Spleen (tissue), 11 donors: ENCODE measurements around the gene ESR1. TPM values are rescaled to one million over a fixed set of nuclear protein-coding genes. Genes with fewer than 3 reads are reported as not detected.

ENCODE experiments used
- DNase-seq: peaks from one replicate; pipeline ENCODE4 v3.0.0-alpha.2; 2020
- H3K27ac ChIP-seq, 8 donors: fragments of 200-600 bp; sonication (generic) in 7 of 8; 1 replicate in 4 of 8; 2 replicates in 4 of 8; pipeline versions ENCODE4 v1.5.0 to v1.8.0; 2016 to 2021; ENCODE audit warnings: inconsistent platforms in 4 of 8, mild to moderate bottlenecking in 4 of 8, moderate library complexity in 1 of 8
- H3K27me3 ChIP-seq, 7 donors: fragments of 200-600 bp; sonication (generic) in 6 of 7; replicated peaks in 1 of 7; 1 replicate in 4 of 7; 2 replicates in 3 of 7; pipeline versions ENCODE4 v1.5.0 to v1.8.0; 2016 to 2021; ENCODE audit warnings: inconsistent platforms in 3 of 7, mild to moderate bottlenecking in 1 of 7
- H3K36me3 ChIP-seq, 6 donors: fragments of 200-600 bp; sonication (generic) in 5 of 6; 1 replicate in 4 of 6; 2 replicates in 2 of 6; pipeline versions ENCODE4 v1.5.0 to v1.8.0; 2016 to 2021; ENCODE audit warnings: inconsistent platforms in 2 of 6
- H3K4me1 ChIP-seq, 6 donors: fragments of 200-600 bp; sonication (generic) in 5 of 6; 1 replicate in 3 of 6; 2 replicates in 3 of 6; pipeline versions ENCODE4 v1.5.0 to v1.8.0; 2016 to 2021; ENCODE audit warnings: inconsistent platforms in 3 of 6
- H3K4me3 ChIP-seq, 8 donors: fragments of 200-600 bp; sonication (generic) in 7 of 8; 1 replicate in 4 of 8; 2 replicates in 4 of 8; pipeline versions ENCODE4 v1.5.0 to v1.8.0; 2016 to 2021; ENCODE audit warnings: inconsistent platforms in 4 of 8, mild to moderate bottlenecking in 4 of 8, moderate library complexity in 2 of 8
- H3K9me3 ChIP-seq, 8 donors: fragments of 200-600 bp; sonication (generic) in 7 of 8; 1 replicate in 4 of 8; 2 replicates in 4 of 8; pipeline versions ENCODE4 v1.5.0 to v1.8.0; 2016 to 2021; ENCODE audit warnings: inconsistent platforms in 4 of 8
- POLR2A ChIP-seq, 3 donors: fragments of 450-650 bp; IDR thresholded peaks; one replicate each; pipeline ENCODE4 v1.5.1; 2017; ENCODE audit warnings: antibody characterized with exemption in 3 of 3, mild to moderate bottlenecking in 1 of 3
- POLR2AphosphoS5 ChIP-seq, 3 donors: sonication (generic); formaldehyde crosslinking; IDR thresholded peaks; one replicate each; pipeline ENCODE4 v1.5.1; 2017; ENCODE audit warnings: antibody characterized with exemption in 3 of 3
- WGBS, 5 donors: extraction: QIAGEN DNeasy Blood & Tissue Kit in 3 of 5; methylation state at CpG; one replicate each; pipeline versions ENCODE4 v1.1.5 to v1.1.7; 2013 to 2018; 5-methylcytosine and 5-hydroxymethylcytosine counted together
- intact Hi-C: fragments of 100-400 bp; cut with DNase I; formaldehyde crosslinking; loops from one replicate; pipeline ENCODE4 v1.15.0; 2023; ENCODE audit warnings: low total_unique reads
- polyA plus RNA-seq, 3 donors: library from polyadenylated mRNA; stranded (reverse); fragments of 200-250 nt; gene quantifications; one replicate each; pipeline ENCODE4 v1.2.1, GENCODE V29; 2013
- total RNA-seq, 7 donors: library from RNA; depleted of rRNA in 3 of 7; stranded (reverse); fragments of >200 nt in 3 of 7; fragmentation: NEBNext Ultra II Directional in 4 of 7; extraction: Animal tissue kit (Norgen Biotek cat#: 25700) in 4 of 7; gene quantifications; one replicate each; pipeline versions ENCODE4 v1.1.0 to v1.2.1, GENCODE V29; 2016 to 2021
- TF ChIP-seq, protein P1 (sequence below), 11 experiments: fragments of 200-600 bp in 7 of 11; fragments of 450-650 bp in 4 of 11; sonication (generic) in 4 of 11; IDR thresholded peaks in 8 of 11; conservative IDR thresholded peaks in 3 of 11; 1 replicate in 7 of 11; 2 replicates in 4 of 11; pipeline versions ENCODE4 v1.4.0 to v1.8.0; 2016 to 2021; ENCODE audit warnings: antibody characterized with exemption in 11 of 11, inconsistent platforms in 4 of 11, mild to moderate bottlenecking in 1 of 11
- donor health status: healthy with polysubstance abuse.
- donor health status: DM: no; HTN: no; CAD: no; lungs with moderate emphysema.
- donor health status: DM: no; HTN: no; CAD: no.
- donor health status: Bipolar disorder and iron deficiency.
- donor health status: healthy.
- donor health status: DM: no; HTN: no; CAD: no.
- donor health status: DM: yes; HTN: yes; CAD: no.

The ESR1 gene
- total and polyA plus RNA-seq, 10 donors, result 0.35 to 7.3 (median 3.2) TPM

DNA sequence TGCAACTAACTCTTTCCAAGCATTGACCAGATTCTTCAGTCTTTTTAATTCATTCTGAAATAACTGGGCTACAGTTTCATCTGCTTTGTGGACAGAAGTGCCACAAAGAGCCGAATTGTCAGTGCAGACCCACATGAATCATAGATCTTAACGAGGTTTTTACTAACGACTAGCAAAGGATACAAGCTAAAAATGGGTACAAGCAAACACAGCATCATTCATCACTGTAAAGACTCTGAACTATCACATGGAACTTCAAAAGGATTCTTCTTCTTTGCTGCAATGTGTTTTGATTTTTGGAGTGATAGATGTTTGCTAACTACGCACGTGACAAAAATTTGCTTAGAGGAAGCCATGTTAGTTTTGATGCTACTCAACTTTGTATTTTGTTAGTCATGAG, 227.1 kb downstream of the ESR1 start:
- Histone ChIP-seq H3K27me3 (no peaks in the 10 kb centered on the region), H3K4me1 (no peaks in the 10 kb centered on the region), H3K27ac (no peak overlapping the region), H3K9me3 (peaks cover 0 to 6% (median 0%) of the 10 kb centered on the region in 8 donors), H3K36me3 (no peaks in the 10 kb centered on the region), H3K4me3 (no peak overlapping the region)
- intact Hi-C loops, result no loop called here
- no peak for TF ChIP-seq POLR2AphosphoS5 (IDR thresholded peaks at IDR 0.05)
- TF ChIP-seq, protein P1, sequence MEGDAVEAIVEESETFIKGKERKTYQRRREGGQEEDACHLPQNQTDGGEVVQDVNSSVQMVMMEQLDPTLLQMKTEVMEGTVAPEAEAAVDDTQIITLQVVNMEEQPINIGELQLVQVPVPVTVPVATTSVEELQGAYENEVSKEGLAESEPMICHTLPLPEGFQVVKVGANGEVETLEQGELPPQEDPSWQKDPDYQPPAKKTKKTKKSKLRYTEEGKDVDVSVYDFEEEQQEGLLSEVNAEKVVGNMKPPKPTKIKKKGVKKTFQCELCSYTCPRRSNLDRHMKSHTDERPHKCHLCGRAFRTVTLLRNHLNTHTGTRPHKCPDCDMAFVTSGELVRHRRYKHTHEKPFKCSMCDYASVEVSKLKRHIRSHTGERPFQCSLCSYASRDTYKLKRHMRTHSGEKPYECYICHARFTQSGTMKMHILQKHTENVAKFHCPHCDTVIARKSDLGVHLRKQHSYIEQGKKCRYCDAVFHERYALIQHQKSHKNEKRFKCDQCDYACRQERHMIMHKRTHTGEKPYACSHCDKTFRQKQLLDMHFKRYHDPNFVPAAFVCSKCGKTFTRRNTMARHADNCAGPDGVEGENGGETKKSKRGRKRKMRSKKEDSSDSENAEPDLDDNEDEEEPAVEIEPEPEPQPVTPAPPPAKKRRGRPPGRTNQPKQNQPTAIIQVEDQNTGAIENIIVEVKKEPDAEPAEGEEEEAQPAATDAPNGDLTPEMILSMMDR (IDR thresholded peaks at IDR 0.05 in 8 of 11, conservative IDR thresholded peaks at IDR 0.05 in 3 of 11), result no peak
- TF ChIP-seq POLR2A (IDR thresholded peaks at IDR 0.05), result no peak
- 73 to 89% (median 83%) methylated on average over 5 of the region's 5 CpGs for WGBS, 5 donors
- no peak for DNase-seq

DNA sequence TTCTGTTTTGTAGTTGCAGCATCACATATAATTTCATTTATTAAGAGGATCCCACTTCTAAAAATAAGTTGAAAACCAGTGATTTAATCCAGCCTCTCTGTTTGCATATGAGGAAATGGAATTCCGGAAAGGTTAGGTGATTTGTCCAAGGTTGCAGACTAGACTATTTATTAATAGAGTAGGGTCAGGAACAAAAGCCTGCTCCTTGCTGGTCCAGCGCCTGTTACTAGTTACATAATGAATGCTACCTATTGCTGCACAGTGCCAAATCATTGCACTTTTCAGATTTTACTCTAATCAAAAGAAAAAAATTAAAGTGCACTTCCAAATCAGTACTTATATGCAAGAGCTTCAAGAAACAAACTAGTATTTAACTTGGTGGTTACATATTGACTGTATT, 238.6 kb downstream of the ESR1 start:
- DNase-seq, result no peak
- no peak overlapping the region for H3K27ac ChIP-seq
- no peak overlapping the region for H3K4me3 ChIP-seq
- peaks cover 0 to 14% (median 0%) of the 10 kb centered on the region in 8 donors for H3K9me3 ChIP-seq
- no peaks in the 10 kb centered on the region for H3K27me3 ChIP-seq
- no peaks in the 10 kb centered on the region for H3K36me3 ChIP-seq
- intact Hi-C loops, result no loop called here
- TF ChIP-seq POLR2A (IDR thresholded peaks at IDR 0.05) (no peak), POLR2AphosphoS5 (IDR thresholded peaks at IDR 0.05) (no peak)
- TF ChIP-seq, protein P1 (IDR thresholded peaks at IDR 0.05 in 8 of 11, conservative IDR thresholded peaks at IDR 0.05 in 3 of 11), result no peak
- WGBS, 5 donors, result 64 to 90% (median 72%) methylated on average over 2 of the region's 2 CpGs
- peaks cover 0 to 15% (median 0%) of the 10 kb centered on the region in 6 donors for H3K4me1 ChIP-seq

DNA sequence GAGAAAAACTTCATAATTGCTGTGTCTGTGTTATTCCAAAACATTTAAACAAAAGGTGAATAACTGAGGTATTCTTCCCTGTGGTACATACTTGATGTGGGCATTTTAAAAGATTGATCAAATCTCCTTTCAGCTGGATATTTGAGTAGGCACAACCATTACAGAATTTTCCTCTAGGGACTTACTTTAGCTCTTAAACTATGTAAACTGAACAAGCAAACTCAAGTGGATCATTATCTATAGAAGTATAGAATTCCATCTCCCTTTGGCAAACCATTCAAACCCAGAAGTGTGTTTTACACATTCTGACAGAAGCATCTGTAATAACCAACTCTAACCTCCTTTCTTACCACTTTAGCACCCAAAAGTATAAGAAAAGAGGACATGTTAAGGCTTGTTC, 241.4 kb downstream of the ESR1 start:
- TF ChIP-seq, protein P1 (IDR thresholded peaks at IDR 0.05 in 8 of 11, conservative IDR thresholded peaks at IDR 0.05 in 3 of 11), result no peak
- no peak for TF ChIP-seq POLR2A (IDR thresholded peaks at IDR 0.05)
- H3K27ac ChIP-seq, result no peak overlapping the region
- no peaks in the 10 kb centered on the region for H3K36me3 ChIP-seq
- intact Hi-C loops, result no loop called here
- H3K4me3 ChIP-seq, result no peak overlapping the region
- H3K27me3 ChIP-seq, result no peaks in the 10 kb centered on the region
- H3K9me3 ChIP-seq, result no peaks in the 10 kb centered on the region
- H3K4me1 ChIP-seq, result peaks cover 0 to 15% (median 0%) of the 10 kb centered on the region in 6 donors
- DNase-seq, result no peak

DNA sequence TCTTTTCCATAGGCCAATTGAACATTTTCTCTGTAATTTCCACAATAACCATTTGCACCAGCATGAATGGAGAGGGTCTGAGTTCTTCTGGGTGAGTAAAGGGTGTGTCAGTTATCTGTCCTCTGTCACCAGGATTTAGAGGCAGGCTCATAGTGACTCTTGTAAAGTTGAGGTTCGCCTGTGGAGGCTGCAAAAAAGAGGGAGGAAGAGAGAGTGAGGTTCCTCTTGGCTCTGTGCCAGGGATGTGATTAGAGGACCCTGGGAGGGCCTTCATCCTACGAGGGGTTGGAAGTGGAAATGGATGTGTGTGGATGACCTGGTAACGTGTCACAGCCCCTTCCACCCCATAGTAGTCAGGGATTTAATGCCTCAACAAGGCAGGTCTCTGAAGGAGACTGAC, 242.0 kb downstream of the ESR1 start:
- 32 to 64% (median 37%) methylated on average over 3 of the region's 3 CpGs for WGBS, 5 donors
- H3K36me3 ChIP-seq, result no peaks in the 10 kb centered on the region
- no peak for DNase-seq
- H3K27ac ChIP-seq, result no peak overlapping the region
- peaks cover 0 to 15% (median 0%) of the 10 kb centered on the region in 6 donors for H3K4me1 ChIP-seq
- no peaks in the 10 kb centered on the region for H3K9me3 ChIP-seq
- H3K4me3 ChIP-seq, result no peak overlapping the region
- H3K27me3 ChIP-seq, result no peaks in the 10 kb centered on the region
- intact Hi-C loops, result no loop called here
- TF ChIP-seq POLR2A (IDR thresholded peaks at IDR 0.05) (no peak), POLR2AphosphoS5 (IDR thresholded peaks at IDR 0.05) (no peak)
- TF ChIP-seq, protein P1 (IDR thresholded peaks at IDR 0.05 in 8 of 11, conservative IDR thresholded peaks at IDR 0.05 in 3 of 11), result no peak
